Fibroblast of pulmonary artery (primary cell): Measurements from ENCODE around the gene DONSON.
A peak's percentile ranks its signal among the peaks of the same experiment; 100 is the strongest.

ENCODE experiments used
- DNase-seq: peaks from one replicate; pipeline ENCODE4 v3.0.0-alpha.2; 2010; ENCODE audit warnings: low read depth
- H3K4me3 ChIP-seq: replicated peaks from 2 replicates; pipeline ENCODE4 v1.5.1; 2011; ENCODE audit warnings: low read depth, mild to moderate bottlenecking, control low read depth, low read length, moderate library complexity
- TF ChIP-seq, protein P1 (sequence below): IDR thresholded peaks from 2 replicates; pipeline ENCODE4 v1.5.1; 2011; ENCODE audit warnings: mild to moderate bottlenecking, control low read depth, low read length, inconsistent platforms; ENCODE audit errors: missing control alignments

The DONSON gene

DNA sequence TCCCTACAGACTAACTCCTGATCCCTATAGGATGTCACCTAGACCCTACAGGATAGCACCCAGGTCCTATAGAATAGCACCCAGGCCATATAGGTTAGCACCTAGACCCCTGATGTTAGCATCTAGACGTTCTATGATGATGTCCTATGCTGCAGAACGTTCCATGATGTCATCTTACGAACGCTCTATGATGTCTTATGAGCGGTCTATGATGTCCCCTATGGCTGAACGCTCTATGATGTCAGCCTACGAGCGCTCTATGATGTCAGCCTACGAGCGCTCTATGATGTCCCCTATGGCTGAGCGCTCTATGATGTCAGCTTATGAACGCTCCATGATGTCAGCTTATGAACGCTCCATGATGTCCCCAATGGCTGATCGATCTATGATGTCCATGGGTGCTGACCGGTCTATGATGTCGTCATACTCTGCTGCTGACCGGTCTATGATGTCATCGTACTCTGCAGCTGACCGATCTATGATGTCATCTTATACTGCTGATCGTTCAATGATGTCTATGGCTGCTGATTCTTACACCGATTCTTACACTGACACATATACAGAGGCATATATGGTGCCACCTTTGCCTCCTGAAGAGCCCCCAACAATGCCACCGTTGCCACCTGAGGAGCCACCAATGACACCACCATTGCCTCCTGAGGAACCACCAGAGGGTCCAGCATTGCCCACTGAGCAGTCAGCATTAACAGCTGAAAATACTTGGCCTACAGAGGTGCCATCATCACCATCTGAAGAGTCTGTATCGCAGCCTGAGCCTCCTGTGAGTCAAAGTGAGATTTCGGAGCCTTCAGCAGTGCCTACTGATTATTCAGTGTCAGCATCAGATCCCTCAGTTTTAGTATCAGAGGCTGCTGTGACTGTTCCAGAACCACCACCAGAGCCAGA is 36.1 kb downstream of the DONSON start:
- no peak for DNase-seq
- no peak overlapping the region for H3K4me3 ChIP-seq
- TF ChIP-seq, protein P1, sequence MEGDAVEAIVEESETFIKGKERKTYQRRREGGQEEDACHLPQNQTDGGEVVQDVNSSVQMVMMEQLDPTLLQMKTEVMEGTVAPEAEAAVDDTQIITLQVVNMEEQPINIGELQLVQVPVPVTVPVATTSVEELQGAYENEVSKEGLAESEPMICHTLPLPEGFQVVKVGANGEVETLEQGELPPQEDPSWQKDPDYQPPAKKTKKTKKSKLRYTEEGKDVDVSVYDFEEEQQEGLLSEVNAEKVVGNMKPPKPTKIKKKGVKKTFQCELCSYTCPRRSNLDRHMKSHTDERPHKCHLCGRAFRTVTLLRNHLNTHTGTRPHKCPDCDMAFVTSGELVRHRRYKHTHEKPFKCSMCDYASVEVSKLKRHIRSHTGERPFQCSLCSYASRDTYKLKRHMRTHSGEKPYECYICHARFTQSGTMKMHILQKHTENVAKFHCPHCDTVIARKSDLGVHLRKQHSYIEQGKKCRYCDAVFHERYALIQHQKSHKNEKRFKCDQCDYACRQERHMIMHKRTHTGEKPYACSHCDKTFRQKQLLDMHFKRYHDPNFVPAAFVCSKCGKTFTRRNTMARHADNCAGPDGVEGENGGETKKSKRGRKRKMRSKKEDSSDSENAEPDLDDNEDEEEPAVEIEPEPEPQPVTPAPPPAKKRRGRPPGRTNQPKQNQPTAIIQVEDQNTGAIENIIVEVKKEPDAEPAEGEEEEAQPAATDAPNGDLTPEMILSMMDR: no peak

DNA sequence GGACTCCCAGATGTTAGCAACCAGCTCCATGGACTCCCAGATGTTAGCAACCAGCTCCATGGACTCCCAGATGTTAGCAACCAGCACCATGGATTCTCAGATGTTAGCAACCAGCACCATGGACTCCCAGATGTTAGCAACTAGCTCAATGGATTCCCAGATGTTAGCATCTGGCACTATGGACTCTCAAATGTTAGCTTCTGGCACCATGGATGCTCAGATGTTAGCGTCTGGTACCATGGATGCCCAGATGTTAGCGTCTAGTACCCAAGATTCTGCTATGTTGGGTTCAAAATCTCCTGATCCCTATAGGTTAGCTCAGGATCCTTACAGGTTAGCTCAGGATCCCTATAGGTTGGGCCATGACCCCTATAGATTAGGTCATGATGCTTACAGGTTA is 36.8 kb downstream of the DONSON start:
- no peak overlapping the region for H3K4me3 ChIP-seq
- no peak for DNase-seq
- TF ChIP-seq, protein P1: no peak

DNA sequence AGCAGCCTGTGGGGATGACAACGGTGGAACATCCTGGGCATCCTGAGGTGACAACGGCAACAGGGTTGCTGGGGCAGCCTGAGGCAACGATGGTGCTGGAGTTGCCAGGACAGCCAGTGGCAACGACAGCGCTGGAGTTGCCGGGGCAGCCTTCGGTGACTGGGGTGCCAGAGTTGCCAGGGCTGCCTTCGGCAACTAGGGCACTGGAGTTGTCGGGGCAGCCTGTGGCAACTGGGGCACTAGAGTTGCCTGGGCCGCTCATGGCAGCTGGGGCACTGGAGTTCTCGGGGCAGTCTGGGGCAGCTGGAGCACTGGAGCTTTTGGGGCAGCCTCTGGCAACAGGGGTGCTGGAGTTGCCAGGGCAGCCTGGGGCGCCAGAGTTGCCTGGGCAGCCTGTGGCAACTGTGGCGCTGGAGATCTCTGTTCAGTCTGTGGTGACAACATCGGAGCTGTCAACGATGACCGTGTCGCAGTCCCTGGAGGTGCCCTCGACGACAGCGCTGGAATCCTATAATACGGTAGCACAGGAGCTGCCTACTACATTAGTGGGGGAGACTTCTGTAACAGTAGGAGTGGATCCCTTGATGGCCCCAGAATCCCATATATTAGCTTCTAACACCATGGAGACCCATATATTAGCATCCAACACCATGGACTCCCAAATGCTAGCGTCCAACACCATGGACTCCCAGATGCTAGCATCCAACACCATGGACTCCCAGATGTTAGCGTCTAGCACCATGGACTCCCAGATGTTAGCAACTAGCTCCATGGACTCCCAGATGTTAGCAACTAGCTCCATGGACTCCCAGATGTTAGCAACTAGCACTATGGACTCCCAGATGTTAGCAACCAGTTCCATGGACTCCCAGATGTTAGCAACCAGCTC is 37.5 kb downstream of the DONSON start:
- DNase-seq: no peak
- H3K4me3 ChIP-seq: no peak overlapping the region
- TF ChIP-seq, protein P1: no peak

DNA sequence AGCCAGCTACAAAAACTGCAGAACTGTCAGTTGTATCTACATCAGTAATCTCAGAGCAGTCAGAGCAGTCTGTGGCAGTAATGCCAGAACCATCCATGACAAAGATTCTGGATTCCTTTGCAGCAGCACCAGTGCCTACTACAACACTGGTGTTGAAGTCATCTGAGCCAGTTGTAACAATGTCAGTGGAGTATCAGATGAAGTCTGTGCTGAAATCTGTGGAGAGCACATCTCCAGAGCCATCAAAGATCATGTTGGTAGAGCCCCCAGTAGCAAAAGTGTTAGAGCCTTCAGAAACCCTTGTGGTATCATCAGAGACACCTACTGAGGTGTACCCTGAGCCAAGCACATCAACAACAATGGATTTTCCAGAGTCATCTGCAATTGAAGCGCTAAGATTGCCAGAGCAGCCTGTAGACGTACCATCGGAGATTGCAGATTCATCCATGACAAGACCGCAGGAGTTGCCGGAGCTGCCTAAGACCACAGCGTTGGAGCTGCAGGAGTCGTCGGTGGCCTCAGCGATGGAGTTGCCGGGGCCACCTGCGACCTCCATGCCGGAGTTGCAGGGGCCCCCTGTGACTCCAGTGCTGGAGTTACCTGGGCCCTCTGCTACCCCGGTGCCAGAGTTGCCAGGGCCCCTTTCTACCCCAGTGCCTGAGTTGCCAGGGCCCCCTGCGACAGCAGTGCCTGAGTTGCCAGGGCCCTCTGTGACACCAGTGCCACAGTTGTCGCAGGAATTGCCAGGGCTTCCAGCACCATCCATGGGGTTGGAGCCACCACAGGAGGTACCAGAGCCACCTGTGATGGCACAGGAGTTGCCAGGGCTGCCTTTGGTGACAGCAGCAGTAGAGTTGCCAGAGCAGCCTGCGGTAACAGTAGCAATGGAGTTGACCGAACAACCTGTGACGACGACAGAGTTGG is 38.4 kb downstream of the DONSON start:
- no peak overlapping the region for H3K4me3 ChIP-seq
- TF ChIP-seq, protein P1: no peak
- DNase-seq: no peak

DNA sequence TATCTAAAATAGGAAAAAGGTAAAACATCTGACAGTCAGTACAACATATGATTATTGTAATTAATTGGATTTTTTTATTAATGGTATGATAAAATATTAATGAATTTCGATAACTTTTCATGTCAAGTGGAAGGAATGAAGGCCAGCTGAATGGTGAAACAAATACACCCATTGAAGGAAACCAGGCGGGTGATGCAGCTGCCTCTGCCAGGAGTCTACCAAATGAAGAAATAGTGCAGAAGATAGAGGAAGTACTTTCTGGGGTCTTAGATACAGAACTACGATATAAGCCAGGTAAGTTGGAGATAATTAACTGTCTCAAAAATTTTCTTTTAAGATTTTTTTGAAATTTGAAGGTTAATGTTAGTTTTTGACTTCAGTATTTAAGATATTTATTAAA is 42.4 kb downstream of the DONSON start:
- TF ChIP-seq, protein P1: no peak
- no peak for DNase-seq
- no peak overlapping the region for H3K4me3 ChIP-seq

DNA sequence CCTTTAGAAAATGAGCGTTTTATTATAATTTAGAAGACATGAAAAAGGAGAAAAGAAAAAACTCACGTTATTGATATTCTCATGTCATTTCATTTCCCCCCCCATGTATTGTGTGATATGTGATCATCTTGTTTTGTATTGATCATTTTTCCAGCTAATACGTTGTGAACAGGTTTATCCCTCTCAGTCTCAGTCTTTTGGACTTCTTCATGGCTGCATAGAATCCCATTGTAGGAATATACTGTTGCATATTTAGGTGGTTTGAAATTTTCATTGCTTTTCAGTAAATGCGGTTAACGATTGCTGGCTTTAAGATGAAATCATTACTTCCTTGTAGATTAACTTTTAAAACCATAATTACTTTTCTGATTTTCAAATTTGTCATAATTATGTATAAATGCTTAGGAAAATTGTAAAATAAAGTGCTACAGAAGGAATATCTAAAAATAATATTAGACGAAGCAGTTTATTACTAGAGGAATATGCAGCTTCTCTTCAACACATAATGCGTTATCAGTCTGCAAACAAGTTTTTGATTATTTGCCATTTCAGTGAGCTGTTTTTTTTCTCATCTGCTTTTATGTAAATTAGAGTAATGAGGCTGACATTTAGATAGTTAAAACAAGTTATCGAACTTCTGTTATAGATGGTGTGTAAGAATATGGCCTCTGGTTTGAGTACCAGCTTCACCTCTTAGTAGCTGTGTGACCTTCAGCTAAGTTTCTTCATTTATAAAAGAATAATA is 43.9 kb downstream of the DONSON start:
- H3K4me3 ChIP-seq: peak overlapping the region; percentile 92
- DNase-seq: no peak
- TF ChIP-seq, protein P1: no peak
